Skeletal muscle satellite cell (primary cell): ENCODE measurements around the gene NFIB.
A peak's percentile ranks its signal among the peaks of the same experiment; 100 is the strongest.

Experiments
- H3K27me3 ChIP-seq: 2 replicates; pipeline ENCODE4 v1.7.0; 2013; ENCODE audit warnings: low read length; ENCODE audit not compliant: control insufficient read depth, insufficient read depth
- H3K36me3 ChIP-seq: 2 replicates; pipeline ENCODE4 v1.7.0; 2013; ENCODE audit warnings: mild to moderate bottlenecking, control low read depth, low read length; ENCODE audit not compliant: insufficient read depth
- H3K4me1 ChIP-seq: 2 replicates; pipeline ENCODE4 v1.7.0; 2013; ENCODE audit warnings: low read length; ENCODE audit not compliant: control insufficient read depth, insufficient read depth
- H3K4me2 ChIP-seq: 2 replicates; pipeline ENCODE4 v1.7.0; 2013; ENCODE audit warnings: mild to moderate bottlenecking, low read length
- H3K4me3 ChIP-seq: 2 replicates; pipeline ENCODE4 v1.7.0; 2013; ENCODE audit warnings: low read length
- H3K9ac ChIP-seq: 2 replicates; pipeline ENCODE4 v1.7.0; 2013; ENCODE audit warnings: mild to moderate bottlenecking, low read depth, low read length, moderate library complexity
- H3K9me3 ChIP-seq: replicated peaks from 2 replicates; pipeline ENCODE4 v1.7.0; 2013; ENCODE audit warnings: mild to moderate bottlenecking, control low read depth, low read length

NFIB gene

DNA sequence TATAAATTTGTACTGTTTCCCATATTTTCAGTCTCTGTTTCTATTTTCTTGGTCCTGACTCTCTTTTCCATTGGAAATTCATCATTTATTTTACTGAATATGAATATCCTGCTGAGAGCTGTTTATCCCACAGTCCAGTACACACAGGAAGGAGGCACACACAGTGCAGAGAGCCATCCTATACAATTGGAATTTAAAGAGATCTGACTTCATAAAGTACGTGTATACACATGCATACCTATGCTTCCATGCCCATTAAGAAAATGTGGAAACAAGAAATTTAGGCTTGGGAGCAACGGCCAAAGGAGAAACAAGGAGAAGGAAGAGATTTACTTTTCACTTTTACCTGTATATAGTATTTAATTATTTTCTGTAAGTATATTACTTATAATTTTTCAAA is 99.2 kb downstream of the NFIB start:
- Histone ChIP-seq H3K4me2 (no peak overlapping the region), H3K9me3 (no peaks in the 10 kb centered on the region), H3K4me1 (peaks cover 74% of the 10 kb centered on the region), H3K27me3 (no peaks in the 10 kb centered on the region), H3K36me3 (no peaks in the 10 kb centered on the region), H3K4me3 (no peak overlapping the region), H3K9ac (no peak overlapping the region)

DNA sequence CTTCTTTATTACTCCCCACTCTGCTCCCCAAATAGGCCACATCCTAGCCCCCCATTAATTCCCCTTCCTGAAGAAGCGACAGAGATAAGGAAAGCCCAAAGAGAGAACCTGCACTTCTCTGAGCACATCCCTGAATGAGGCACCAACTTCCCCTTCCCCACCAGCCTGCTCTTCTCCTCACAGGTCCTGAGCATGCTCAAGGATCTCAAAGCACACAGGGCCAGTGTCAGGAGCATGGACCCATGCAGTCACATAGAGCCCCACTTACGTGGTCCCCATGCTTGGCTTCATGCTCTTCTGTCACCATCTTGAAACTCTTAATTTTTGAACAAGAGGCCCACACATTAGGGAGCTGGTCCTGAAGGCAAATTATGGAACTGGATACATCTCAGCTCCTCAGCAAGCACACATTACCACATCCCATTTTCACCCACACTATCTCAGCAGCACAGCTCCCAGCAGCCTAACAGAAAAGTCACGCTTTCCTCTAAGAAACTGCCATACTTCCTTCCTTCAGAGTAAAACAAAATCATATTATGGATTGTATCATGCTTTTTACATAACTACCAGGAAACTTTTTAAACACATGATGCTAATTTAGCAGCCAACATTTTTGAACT is 99.8 kb downstream of the NFIB start:
- Histone ChIP-seq H3K4me2 (no peak overlapping the region), H3K4me3 (no peak overlapping the region), H3K9ac (no peak overlapping the region), H3K4me1 (peaks cover 72% of the 10 kb centered on the region), H3K27me3 (no peaks in the 10 kb centered on the region), H3K9me3 (no peaks in the 10 kb centered on the region), H3K36me3 (no peaks in the 10 kb centered on the region)

DNA sequence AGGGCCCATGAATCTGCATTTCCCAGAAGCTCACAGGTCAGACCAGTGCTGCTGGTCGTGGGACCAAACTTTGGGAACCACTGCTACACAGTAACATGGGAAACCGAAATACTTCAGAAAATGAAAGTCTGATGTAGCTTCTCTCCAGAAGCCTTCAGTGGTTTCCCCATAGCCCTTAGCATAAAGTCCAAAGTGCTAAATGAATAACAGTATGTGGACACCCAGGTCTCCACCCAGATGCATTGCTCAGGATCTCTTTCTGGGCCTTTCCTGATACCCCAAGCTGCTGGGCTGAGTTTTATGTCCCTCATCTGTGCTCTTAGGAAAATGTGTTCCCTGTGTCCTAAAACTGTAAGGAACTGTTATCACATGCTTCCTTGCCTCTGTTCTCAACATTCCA is 100.4 kb downstream of the NFIB start:
- Histone ChIP-seq H3K4me1 (peaks cover 74% of the 10 kb centered on the region), H3K4me3 (no peak overlapping the region)

DNA sequence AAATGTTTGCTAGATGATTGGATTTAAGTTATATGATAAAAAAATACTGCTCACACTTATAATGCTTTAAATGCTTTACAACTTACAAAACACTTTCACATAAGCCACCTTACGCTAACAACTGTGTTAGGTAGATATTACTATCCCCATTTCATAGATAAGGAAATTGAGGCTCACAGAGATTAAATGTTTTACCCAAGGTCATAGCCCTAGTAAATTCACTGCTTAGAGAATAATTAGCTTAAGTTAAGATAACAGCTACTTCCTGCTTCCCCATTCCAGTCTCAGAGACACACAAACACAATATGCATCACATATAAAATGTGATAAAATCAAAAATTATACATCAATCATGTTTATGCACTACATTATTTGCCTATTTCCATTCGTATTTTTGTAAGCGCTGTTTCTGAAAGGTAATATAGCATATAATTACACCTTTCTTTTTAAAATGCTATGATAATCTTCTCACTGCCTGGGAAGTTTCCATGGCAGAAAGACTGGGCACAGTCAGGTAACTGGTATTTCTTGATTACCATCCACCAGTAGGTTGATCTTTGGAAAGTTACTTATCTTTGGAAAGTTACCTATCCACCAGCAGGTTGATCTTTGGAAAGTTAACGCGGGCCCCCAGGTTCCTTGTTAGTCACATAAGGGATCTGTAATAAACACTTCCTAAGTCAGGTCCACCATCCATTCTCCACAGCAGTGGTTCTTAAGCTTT is 101.1 kb downstream of the NFIB start:
- no peaks in the 10 kb centered on the region for H3K9me3 ChIP-seq
- no peak overlapping the region for H3K4me2 ChIP-seq
- no peaks in the 10 kb centered on the region for H3K36me3 ChIP-seq
- peaks cover 68% of the 10 kb centered on the region for H3K4me1 ChIP-seq
- H3K9ac ChIP-seq, result no peak overlapping the region
- no peaks in the 10 kb centered on the region for H3K27me3 ChIP-seq
- no peak overlapping the region for H3K4me3 ChIP-seq

More for the DNA sequence above, 100.4 kb downstream of the NFIB start:
- H3K4me2 ChIP-seq, result no peak overlapping the region
- H3K36me3 ChIP-seq, result no peaks in the 10 kb centered on the region
- no peak overlapping the region for H3K9ac ChIP-seq
- no peaks in the 10 kb centered on the region for H3K9me3 ChIP-seq
- H3K27me3 ChIP-seq, result no peaks in the 10 kb centered on the region

DNA sequence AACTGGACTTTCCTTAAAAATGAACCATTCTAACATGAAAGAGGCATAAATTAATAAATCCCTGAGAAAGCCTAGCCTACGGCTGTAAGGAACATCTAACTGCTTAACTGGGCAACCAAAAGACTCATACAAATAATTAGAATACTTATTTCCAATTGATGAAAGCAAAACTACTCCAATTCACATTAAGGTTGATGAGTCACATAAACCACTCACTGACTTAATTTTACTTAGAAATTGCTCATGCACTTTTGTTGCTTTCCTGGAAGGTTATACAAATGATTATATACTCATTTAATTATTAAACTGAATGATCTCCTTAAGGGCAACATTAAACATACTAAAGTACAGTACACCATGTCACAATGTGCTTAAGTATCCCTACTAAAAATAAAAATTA is 101.9 kb downstream of the NFIB start:
- peaks cover 64% of the 10 kb centered on the region for H3K4me1 ChIP-seq
- H3K4me2 ChIP-seq, result peak overlapping the region; percentile 24
- H3K36me3 ChIP-seq, result no peaks in the 10 kb centered on the region
- no peak overlapping the region for H3K9ac ChIP-seq
- H3K9me3 ChIP-seq, result no peaks in the 10 kb centered on the region
- no peaks in the 10 kb centered on the region for H3K27me3 ChIP-seq
- H3K4me3 ChIP-seq, result no peak overlapping the region

DNA sequence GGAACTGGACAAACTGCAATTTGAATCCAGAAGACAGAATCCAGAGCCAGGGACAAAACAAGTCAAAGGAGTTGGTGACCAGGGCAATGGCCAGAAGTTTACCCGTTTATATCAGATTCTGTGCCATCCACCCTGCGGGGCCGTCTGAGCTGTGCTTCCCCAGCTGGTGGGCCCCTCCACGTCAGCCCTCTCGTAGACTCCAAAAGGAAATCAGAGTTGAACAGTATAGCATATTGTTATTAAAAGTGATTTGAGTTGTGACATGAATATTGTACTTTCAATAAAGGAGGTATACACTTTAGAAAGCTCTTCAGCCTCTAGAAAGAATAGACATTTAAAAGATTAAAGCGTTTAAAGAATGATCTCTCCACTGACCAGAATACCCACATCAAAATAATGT is 102.4 kb downstream of the NFIB start:
- no peaks in the 10 kb centered on the region for H3K36me3 ChIP-seq
- no peaks in the 10 kb centered on the region for H3K9me3 ChIP-seq
- H3K9ac ChIP-seq, result no peak overlapping the region
- H3K4me2 ChIP-seq, result peak overlapping the region; percentile 24
- peaks cover 62% of the 10 kb centered on the region for H3K4me1 ChIP-seq
- no peak overlapping the region for H3K4me3 ChIP-seq
- no peaks in the 10 kb centered on the region for H3K27me3 ChIP-seq

DNA sequence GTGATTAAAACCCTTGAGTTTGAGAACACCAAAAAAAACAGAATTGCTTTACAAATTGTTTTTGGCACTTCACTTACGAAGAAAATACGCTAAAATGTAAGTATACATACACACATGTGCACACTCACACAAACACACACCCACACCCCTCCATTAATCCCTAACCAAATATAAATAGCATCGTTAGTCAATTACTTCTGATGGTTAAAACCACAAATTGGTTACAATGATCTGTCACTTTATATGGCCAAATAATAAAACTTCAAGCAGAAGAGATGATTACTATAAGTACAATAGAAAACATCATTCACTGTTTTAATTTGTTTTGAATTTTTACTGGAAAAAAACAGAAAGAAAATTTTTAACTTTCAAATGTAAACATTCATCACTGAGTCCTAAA is 103.5 kb downstream of the NFIB start:
- Histone ChIP-seq H3K9me3 (no peaks in the 10 kb centered on the region), H3K4me3 (no peak overlapping the region), H3K27me3 (no peaks in the 10 kb centered on the region), H3K4me1 (peaks cover 62% of the 10 kb centered on the region), H3K9ac (no peak overlapping the region), H3K4me2 (no peak overlapping the region), H3K36me3 (no peaks in the 10 kb centered on the region)

DNA sequence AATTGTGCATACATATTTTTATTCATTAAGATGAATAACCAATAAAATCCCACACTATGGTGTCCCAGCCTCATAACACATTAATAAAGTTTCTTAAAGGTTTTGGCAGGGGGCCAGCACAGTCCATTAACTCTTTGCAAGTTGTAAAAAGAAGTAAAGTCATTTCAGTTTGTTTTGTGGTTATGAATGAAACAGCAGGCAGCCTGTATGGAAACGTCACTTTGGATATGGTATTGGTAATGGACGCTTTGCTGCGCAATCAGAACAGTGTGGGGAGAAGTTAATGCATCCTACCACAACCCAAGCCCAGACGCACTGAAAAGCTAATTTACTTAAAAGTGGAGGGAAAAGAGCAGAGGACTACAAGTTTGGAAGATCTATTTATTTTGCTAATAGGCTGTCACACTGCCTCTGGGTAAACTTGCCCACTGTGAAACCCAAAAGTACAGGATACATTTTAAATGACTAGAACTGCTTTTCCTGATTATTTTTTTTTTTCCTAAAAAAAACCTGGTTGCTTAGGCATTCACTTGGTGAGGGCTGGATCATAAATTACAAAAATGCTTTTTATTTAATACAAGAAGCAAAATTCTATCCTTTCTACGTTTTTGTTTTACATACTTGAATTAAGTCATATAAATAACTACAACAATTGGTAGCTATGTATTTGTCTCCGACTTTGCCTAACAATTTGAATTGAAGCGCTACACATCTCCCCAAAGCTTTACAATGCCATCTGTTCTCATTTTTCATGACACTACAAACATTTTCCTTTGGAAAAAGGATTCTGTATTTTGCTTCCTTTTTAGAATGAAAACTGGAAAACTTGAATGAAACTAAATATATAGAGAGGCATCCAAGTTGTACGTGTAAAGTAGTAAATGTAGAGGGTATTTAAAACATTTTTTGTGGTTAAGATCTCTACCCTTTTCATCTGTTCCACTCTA is 104.3 kb downstream of the NFIB start:
- no peaks in the 10 kb centered on the region for H3K36me3 ChIP-seq
- no peaks in the 10 kb centered on the region for H3K27me3 ChIP-seq
- no peaks in the 10 kb centered on the region for H3K9me3 ChIP-seq
- H3K4me1 ChIP-seq, result peaks cover 57% of the 10 kb centered on the region
- peak overlapping the region; percentile 7 for H3K4me2 ChIP-seq
- H3K9ac ChIP-seq, result no peak overlapping the region
- no peak overlapping the region for H3K4me3 ChIP-seq

DNA sequence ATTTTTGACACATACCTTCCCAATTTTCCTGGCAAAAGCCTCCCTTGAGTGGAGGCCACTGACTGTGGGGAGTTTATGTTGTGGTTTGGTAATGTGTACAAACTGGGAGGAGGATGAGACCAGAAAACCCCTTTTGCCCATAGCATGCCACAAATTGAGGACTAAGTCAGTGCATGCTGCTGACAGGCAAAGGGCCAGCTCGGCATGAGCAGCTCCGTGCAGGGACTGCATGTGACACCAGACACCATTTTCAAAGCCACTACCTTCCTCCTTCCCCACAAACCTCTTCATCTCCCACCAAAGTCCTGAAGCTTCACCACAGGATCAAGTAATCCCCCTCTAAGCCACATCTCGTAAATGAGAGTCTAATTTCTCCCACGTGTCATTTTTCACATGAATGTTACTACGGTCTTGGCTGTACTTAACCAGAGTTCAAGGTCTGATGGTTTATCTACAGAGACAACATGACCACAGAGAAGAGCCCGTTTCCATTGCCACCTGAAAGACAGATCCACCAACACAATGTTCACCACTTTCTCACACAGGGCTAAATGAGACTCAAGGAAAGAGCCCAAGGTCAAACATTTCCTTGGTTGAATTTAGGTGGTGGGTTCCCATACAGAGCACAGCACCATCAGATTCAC is 106.5 kb downstream of the NFIB start:
- Histone ChIP-seq H3K4me3 (no peak overlapping the region), H3K36me3 (no peaks in the 10 kb centered on the region), H3K27me3 (no peaks in the 10 kb centered on the region), H3K4me2 (no peak overlapping the region), H3K9me3 (no peaks in the 10 kb centered on the region), H3K4me1 (peaks cover 50% of the 10 kb centered on the region), H3K9ac (no peak overlapping the region)

DNA sequence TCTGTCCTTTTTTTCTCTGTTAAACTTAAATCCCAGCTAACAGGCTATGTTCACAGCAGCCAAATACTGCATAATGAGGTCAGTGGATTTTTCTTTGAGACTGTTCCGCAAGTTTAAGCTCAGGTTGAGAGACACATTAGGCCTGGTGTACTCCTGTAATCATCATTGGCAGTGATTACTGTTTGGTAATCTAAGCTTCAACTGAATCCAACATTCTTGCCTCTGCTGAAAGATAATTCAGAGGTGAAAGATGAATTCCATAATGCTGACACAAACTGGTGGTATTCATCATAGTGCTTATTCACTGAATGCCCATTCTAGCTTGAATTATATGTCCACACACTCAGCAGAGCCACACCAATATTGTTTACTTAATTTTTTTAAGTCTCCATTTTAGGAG is 108.5 kb downstream of the NFIB start:
- Histone ChIP-seq H3K27me3 (no peaks in the 10 kb centered on the region), H3K4me1 (peaks cover 38% of the 10 kb centered on the region), H3K9me3 (no peaks in the 10 kb centered on the region), H3K36me3 (no peaks in the 10 kb centered on the region), H3K9ac (no peak overlapping the region), H3K4me3 (no peak overlapping the region), H3K4me2 (peak overlapping the region; percentile 52)
